Effector memory CD8-positive, alpha-beta T cell (primary cell): Measurements from ENCODE around the gene RAPGEF6.
A peak's percentile ranks its signal among the peaks of the same experiment; 100 is the strongest.
"Not testable (repeated sequence)": the region's sequence is repeated elsewhere in the genome, so short reads cannot be mapped to it uniquely, and the experiment has no call there.

Source experiments
- ATAC-seq: fragments of 150-1000 bp; cut with Tn5 transposase; replicated peaks from 2 replicates; pipeline ENCODE4 v1.10.0; 2021; ENCODE audit warnings: mild to moderate bottlenecking, moderate library complexity
- DNase-seq, 3 experiments: peaks; one replicate each; pipeline ENCODE4 v3.0.0; 2021
- H3K27ac Mint-ChIP-seq, 2 donors: one replicate each; pipeline ENCODE4 v1.8.0; 2022; ENCODE audit warnings: mild to moderate bottlenecking in 2 of 2, mixed read lengths in 2 of 2, moderate library complexity in 2 of 2
- H3K27me3 Mint-ChIP-seq, 2 donors: one replicate each; pipeline ENCODE4 v1.8.0; 2022; ENCODE audit warnings: mixed read lengths in 2 of 2
- H3K36me3 Mint-ChIP-seq: one replicate; pipeline ENCODE4 v1.8.0; 2022; ENCODE audit warnings: mild to moderate bottlenecking, moderate library complexity, mixed read lengths; ENCODE audit not compliant: insufficient read depth
- H3K4me1 Mint-ChIP-seq, 2 donors: one replicate each; pipeline ENCODE4 v1.8.0; 2022; ENCODE audit warnings: low read depth in 2 of 2, mixed read lengths in 2 of 2
- H3K4me3 Mint-ChIP-seq, 2 donors: one replicate each; pipeline ENCODE4 v1.8.0; 2022; ENCODE audit warnings: mild to moderate bottlenecking in 2 of 2, mixed read lengths in 2 of 2, moderate library complexity in 2 of 2
- H3K9me3 Mint-ChIP-seq, 2 donors: one replicate each; pipeline ENCODE4 v1.8.0; 2022; ENCODE audit warnings: mixed read lengths in 2 of 2

RAPGEF6 gene

GRCh38 chr5:131610198-131611063 is 24.6 kb downstream of the RAPGEF6 start:
- Mint-ChIP-seq H3K4me3 (no peak overlapping the region), H3K27ac (peak overlapping the region in 1 of 2 donors; percentile 89), H3K36me3 (peaks cover 2% of the 10 kb centered on the region), H3K9me3 (no peaks in the 10 kb centered on the region), H3K27me3 (no peaks in the 10 kb centered on the region), H3K4me1 (peaks cover 44 to 62% of the 10 kb centered on the region in 2 donors)
- no peak for DNase-seq
- ATAC-seq = no peak

- Mint-ChIP-seq H3K9me3 (no peaks in the 10 kb centered on the region), H3K27ac (peak overlapping the region; percentile 57 to 89), H3K4me1 (peaks cover 46 to 62% of the 10 kb centered on the region in 2 donors), H3K27me3 (no peaks in the 10 kb centered on the region), H3K36me3 (peaks cover 5% of the 10 kb centered on the region), H3K4me3 (no peak overlapping the region)
- ATAC-seq (no peak), DNase-seq (no peak)
Measured at GRCh38 chr5:131609774-131610173, 25.3 kb downstream of the RAPGEF6 start.

GRCh38 chr5:131608597-131608996 is 26.4 kb downstream of the RAPGEF6 start:
- H3K36me3 Mint-ChIP-seq = peaks cover 2% of the 10 kb centered on the region
- DNase-seq (no peak), ATAC-seq (peak; percentile 49)
- peaks cover 41 to 60% of the 10 kb centered on the region in 2 donors for H3K4me1 Mint-ChIP-seq
- no peaks in the 10 kb centered on the region for H3K27me3 Mint-ChIP-seq
- peak overlapping the region in 1 of 2 donors; percentile 40 for H3K4me3 Mint-ChIP-seq
- H3K9me3 Mint-ChIP-seq = no peaks in the 10 kb centered on the region
- H3K27ac Mint-ChIP-seq = peak overlapping the region; percentile 57 to 89

DNA sequence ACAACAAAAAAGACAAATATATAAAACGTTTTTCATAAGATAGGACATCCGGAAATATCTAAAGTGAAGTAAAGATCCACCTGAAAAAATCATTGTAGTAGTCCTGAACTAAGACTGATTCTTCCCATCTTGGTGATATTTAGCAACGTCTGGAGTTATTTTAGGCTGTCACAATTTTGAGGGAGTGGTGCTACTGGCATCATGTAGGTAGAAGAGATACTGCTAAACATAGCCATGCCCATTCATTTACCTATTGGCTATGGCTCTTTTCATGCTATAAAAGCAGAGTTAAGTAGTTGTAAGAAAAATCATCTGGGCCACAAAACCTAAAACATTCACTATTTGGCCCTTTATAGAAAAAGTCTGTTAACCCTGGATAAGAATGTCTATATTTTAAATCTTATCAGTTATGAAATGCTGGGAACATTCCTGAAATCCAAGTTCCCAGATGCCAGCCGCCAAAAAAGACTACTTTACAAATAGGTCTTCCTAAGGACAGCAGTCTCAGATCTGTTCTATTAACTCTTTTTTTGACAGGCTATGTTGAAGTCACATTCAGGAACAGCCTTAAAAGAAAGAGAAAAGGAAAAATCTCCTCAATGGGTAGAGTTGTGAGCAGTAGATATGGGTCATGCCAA is 27.0 kb downstream of the RAPGEF6 start:
- DNase-seq = no peak
- Mint-ChIP-seq H3K4me3 (no peak overlapping the region), H3K27ac (peak overlapping the region in 1 of 2 donors; percentile 89), H3K27me3 (no peaks in the 10 kb centered on the region), H3K4me1 (peaks cover 40 to 58% of the 10 kb centered on the region in 2 donors), H3K36me3 (peaks cover 2% of the 10 kb centered on the region), H3K9me3 (no peaks in the 10 kb centered on the region)
- no peak for ATAC-seq

DNA sequence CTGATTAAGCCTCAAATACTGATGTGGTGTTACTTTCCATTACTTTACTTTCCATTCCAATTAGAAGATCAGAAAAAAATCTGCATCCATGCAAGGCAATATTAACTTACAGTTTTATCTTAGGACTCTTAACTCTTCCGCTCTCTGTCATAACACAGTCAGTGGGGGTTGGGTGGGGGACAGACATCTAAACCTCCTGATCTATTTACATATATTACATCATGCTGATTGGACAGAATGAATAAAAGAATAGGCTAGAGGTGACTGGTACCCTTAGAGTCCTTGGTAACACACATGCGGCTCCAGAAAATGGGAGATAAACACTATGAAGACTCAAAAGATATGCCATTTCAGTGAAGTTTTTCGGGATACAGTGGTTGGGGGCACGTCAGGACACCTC is 27.6 kb downstream of the RAPGEF6 start:
- ATAC-seq (no peak), DNase-seq (no peak)
- Mint-ChIP-seq H3K4me3 (no peak overlapping the region), H3K36me3 (peaks cover 8% of the 10 kb centered on the region), H3K4me1 (peaks cover 39 to 58% of the 10 kb centered on the region in 2 donors), H3K27ac (peak overlapping the region in 1 of 2 donors; percentile 89), H3K9me3 (no peaks in the 10 kb centered on the region), H3K27me3 (no peaks in the 10 kb centered on the region)

DNA sequence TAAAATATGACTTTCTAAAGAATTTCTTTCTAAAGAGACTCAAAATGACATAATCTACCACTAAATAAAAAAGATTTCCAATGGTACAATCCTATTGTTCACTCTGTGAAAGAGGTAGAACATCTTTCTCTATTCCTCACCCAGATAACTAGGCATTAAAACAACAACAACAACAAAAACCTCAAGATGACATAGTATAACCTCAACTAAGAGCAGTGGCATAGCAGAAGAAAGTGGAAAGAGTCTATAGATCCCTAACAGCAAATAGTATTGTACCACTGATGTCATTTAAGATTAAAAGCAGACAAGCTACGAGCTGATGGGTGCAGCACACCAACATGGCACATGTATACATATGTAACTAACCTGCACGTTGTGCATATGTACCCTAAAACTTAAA is 29.9 kb downstream of the RAPGEF6 start:
- no peak overlapping the region for H3K4me3 Mint-ChIP-seq
- no peak for DNase-seq
- H3K27ac Mint-ChIP-seq = peak overlapping the region; percentile 22 to 44
- H3K27me3 Mint-ChIP-seq = no peaks in the 10 kb centered on the region
- no peaks in the 10 kb centered on the region for H3K9me3 Mint-ChIP-seq
- ATAC-seq = no peak
- peaks cover 30% of the 10 kb centered on the region for H3K36me3 Mint-ChIP-seq
- H3K4me1 Mint-ChIP-seq = peaks cover 32 to 53% of the 10 kb centered on the region in 2 donors

DNA sequence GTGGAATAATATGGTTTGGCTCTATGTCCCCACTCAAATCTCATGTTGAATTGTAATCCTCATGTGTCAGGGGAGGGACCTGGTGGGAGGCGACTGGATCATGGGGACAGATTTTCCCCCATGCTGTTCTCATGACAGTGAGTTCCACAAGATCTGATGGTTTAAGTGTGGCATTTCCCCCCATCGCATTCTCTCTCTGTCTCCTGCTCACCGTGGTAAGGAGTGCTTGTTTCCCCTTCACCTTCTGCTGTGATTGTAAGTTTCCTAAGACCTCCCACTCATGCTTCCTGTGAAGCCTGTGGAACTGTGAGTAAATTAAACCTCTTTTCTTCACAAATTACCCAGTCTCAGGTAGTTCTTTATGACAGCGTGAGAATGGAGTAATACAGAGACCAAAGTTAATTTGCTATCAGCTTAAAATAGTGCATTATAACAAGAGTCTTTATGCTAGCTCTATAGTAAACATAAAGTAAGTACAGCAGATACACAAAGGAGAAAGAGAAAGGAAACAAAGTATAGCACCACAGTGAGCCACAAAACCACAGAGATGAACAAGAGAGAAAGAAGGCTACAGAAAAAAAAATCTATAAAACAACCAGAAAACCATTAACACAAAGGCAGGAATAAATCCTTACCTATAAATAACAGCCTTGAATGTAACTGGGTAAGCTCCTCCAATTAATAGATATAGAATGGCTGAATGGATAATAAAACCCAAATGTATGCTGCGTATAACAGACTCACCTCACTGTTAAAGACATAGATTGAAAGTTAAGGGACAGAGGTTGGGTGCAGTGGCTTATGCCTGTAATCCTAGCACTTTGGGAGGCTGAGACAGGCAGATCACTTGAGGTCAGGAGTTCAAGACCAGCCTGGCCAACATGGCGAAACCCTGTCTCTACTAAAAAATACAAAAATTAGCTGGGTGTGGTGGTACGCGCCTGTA is 39.7 kb downstream of the RAPGEF6 start:
- Mint-ChIP-seq H3K4me1 (peaks cover 30 to 60% of the 10 kb centered on the region in 2 donors), H3K36me3 (peaks cover 11% of the 10 kb centered on the region), H3K27ac (peak overlapping the region; percentile 57 to 95), H3K9me3 (no peaks in the 10 kb centered on the region), H3K4me3 (peak overlapping the region; percentile 47 to 73), H3K27me3 (no peaks in the 10 kb centered on the region)
- DNase-seq (peak; percentile 12 to 18 (median 12)), ATAC-seq (peak; percentile 96)

DNA sequence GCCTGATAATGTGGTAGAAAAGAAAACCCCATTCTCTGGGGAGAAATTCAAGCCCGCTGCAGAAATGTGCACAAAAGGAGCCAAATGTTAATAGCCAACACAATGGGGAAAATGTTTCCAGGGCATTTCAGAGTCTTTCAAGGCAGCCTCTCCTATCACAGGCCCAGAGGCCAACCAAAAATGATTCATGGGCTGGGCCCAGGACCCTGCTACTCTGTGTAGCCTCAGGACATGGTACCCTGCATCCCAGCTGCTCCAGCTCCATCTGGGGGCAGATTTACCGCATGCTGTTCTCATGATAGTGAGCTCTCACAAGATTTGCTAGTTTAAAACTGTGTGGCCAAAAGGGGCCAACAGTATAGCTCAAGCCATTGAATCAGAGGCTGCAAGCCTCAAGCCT is 41.1 kb downstream of the RAPGEF6 start:
- Mint-ChIP-seq H3K4me3 (peak overlapping the region; percentile 36 to 47), H3K4me1 (peaks cover 32 to 61% of the 10 kb centered on the region in 2 donors), H3K9me3 (no peaks in the 10 kb centered on the region), H3K27me3 (no peaks in the 10 kb centered on the region), H3K27ac (peak overlapping the region; percentile 57 to 95), H3K36me3 (peaks cover 8% of the 10 kb centered on the region)
- ATAC-seq (no peak), DNase-seq (no peak)

- peak overlapping the region; percentile 57 to 95 for H3K27ac Mint-ChIP-seq
- not testable (repeated sequence) for H3K27me3 Mint-ChIP-seq, DNase-seq, ATAC-seq, H3K9me3 Mint-ChIP-seq, H3K36me3 Mint-ChIP-seq
- H3K4me1 Mint-ChIP-seq = peaks cover 32 to 59% of the 10 kb centered on the region in 2 donors
- H3K4me3 Mint-ChIP-seq = peak overlapping the region; percentile 36 to 47
Measured at GRCh38 chr5:131593436-131593835, 41.6 kb downstream of the RAPGEF6 start.

DNA sequence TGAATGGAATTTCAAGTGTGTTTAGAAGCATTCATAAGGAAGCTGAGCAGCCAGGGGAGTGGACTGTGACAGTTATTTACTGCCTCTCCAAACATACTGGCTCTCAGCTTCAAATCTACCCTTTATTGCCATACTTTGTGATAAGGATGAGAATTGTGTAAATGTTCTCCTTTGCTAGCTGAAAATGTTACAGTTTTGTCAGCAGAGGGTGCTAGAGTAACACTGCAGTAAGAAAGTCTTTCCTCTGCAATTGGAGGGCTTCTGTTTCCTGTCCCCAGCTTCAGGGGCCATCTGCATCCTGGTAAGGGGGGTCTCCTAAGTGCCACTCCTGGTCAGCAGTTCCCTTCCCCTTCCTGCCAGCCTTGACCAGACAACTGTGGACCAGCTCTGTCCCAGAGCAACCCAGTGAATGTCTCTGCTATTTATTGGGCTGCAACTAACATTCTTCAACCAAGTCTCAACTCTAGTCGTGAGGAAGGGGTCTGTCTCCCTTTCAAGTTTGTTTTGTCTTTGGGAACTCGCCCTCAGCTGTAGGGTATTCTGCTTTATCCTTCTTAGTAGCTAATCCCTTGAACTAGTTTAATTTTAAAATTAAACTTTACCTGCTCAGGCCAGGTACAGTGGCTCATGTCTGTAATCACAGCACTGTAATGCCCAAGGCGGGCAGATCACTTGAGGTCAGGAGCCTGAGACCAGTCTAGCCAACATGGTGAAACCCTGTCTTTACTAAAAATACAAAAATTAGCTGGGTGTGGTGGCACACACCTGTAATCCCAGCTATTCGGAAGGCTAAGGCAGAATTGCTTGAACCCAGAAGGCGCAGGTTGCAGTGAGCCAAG is 45.3 kb downstream of the RAPGEF6 start:
- Mint-ChIP-seq H3K4me1 (peaks cover 25 to 36% of the 10 kb centered on the region in 2 donors), H3K36me3 (peaks cover 3% of the 10 kb centered on the region)

DNA sequence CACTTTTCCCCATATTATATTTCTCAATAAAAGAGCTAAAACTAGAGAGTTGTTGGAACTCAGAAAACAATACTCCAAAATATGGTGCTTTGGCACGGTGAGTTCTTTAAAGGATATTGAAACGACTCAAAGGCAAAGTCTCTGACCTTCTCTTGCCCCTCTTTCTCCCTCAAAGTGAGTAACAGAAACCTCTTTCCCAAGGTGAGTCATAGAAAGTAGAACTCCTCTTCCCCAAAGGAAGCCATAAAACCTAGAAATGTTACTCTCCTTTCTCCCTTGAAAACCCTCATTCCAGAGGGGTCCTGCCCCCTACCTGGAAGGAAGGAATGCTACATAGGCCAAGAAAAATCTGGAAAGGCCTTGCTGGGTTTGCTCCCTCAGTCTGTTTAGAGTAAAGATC is 47.5 kb downstream of the RAPGEF6 start:
- H3K27me3 Mint-ChIP-seq = no peaks in the 10 kb centered on the region
- no peaks in the 10 kb centered on the region for H3K9me3 Mint-ChIP-seq
- H3K4me1 Mint-ChIP-seq = peaks cover 17 to 25% of the 10 kb centered on the region in 2 donors
- no peak for DNase-seq
- H3K27ac Mint-ChIP-seq = peak overlapping the region in 1 of 2 donors; percentile 84
- no peak overlapping the region for H3K4me3 Mint-ChIP-seq
- no peaks in the 10 kb centered on the region for H3K36me3 Mint-ChIP-seq
- ATAC-seq = no peak

More for the DNA sequence above, 45.3 kb downstream of the RAPGEF6 start:
- Mint-ChIP-seq H3K27ac (no peak overlapping the region), H3K4me3 (no peak overlapping the region), H3K9me3 (no peaks in the 10 kb centered on the region), H3K27me3 (no peaks in the 10 kb centered on the region)
- DNase-seq = peak in 2 of 3 experiments; percentile 18 to 40
- peak; percentile 73 for ATAC-seq

DNA sequence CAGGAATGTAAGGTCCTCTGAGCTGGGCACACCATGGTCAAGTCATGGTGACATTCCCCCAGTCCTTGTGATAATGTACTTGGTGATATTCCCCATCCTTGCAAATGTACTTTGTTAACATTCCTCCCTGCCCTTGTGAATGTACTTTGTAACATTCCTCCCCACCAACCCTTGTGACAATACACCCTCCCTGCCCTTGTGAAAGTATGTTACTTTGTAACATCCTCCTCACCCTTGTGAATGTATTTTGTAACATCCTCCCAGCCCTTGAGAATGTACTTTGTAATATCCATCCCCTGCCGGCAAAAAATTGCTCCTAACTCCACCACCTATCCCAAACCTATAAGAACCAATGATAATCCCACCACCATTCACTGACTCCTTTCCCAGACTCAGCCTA is 53.3 kb downstream of the RAPGEF6 start:
- H3K4me3 Mint-ChIP-seq = no peak overlapping the region
- ATAC-seq (no peak), DNase-seq (no peak)
- H3K36me3 Mint-ChIP-seq = no peaks in the 10 kb centered on the region
- peaks cover 32 to 43% of the 10 kb centered on the region in 2 donors for H3K4me1 Mint-ChIP-seq
- H3K27ac Mint-ChIP-seq = peak overlapping the region in 1 of 2 donors; percentile 30
- H3K9me3 Mint-ChIP-seq = no peaks in the 10 kb centered on the region
- no peaks in the 10 kb centered on the region for H3K27me3 Mint-ChIP-seq
